ENCODE data around the gene APBA1.

GRCh38 chr9:69606089-69606488 is 66.1 kb downstream of the APBA1 start:
- TF ChIP-seq CTCF (conservative IDR thresholded peaks at IDR 0.05 in 1 of 2, IDR thresholded peaks at IDR 0.05 in 1 of 2; ENCODE audit: extremely low read depth in 1 of 2, insufficient read depth in 1 of 2, low read depth in 1 of 2, low read length in 2 of 2) (no peak), EZH2 (IDR thresholded peaks at IDR 0.05; ENCODE audit: borderline replicate concordance, low read length) (no peak)
